Nucleus accumbens (tissue), 56 donors: ENCODE data around the gene GDNF.

ENCODE experiments used
- DNase-seq, 56 donors: peaks; one replicate each; lab custom pipeline; 2025; lab: John Stamatoyannopoulos, UW

Gene GDNF

GRCh38 chr5:37849641-37850040 is 9.8 kb upstream of the GDNF start:
- DNase-seq = no peak

- no peak for DNase-seq
These were observed 8.2 kb upstream of the GDNF start for GRCh38 chr5:37847978-37848425.

GRCh38 chr5:37846786-37847310 is 7.0 kb upstream of the GDNF start:
- DNase-seq = no peak

GRCh38 chr5:37844009-37844408 is 4.2 kb upstream of the GDNF start:
- no peak for DNase-seq

- no peak for DNase-seq
These were observed 2.2 kb upstream of the GDNF start for GRCh38 chr5:37842048-37842447.

- DNase-seq = peak in 16 of 56 donors; percentile 11 to 62 (median 24)
These were observed 1.4 kb upstream of the GDNF start for GRCh38 chr5:37841203-37841602.

- DNase-seq = peak in 35 of 56 donors; percentile 10 to 77 (median 52)
These were observed 503 bp upstream of the GDNF start for GRCh38 chr5:37840053-37841034.

- no peak for DNase-seq
These were observed 904 bp downstream of the GDNF start for GRCh38 chr5:37838933-37839341.

- DNase-seq = peak in 32 of 56 donors; percentile 10 to 59 (median 36)
These were observed 1.5 kb downstream of the GDNF start for GRCh38 chr5:37838152-37838932.

GRCh38 chr5:37837414-37838032 is 2.3 kb downstream of the GDNF start:
- peak in 54 of 56 donors; percentile 30 to 92 (median 76) for DNase-seq

- peak in 20 of 56 donors; percentile 21 to 68 (median 40) for DNase-seq
These were observed 3.0 kb downstream of the GDNF start for GRCh38 chr5:37836592-37837413.

GRCh38 chr5:37836235-37836591 is 3.6 kb downstream of the GDNF start:
- peak in 1 of 56 donors; percentile 49 for DNase-seq

- DNase-seq = no peak
These were observed 4.4 kb downstream of the GDNF start for GRCh38 chr5:37835380-37835973.

GRCh38 chr5:37834542-37835379 is 5.1 kb downstream of the GDNF start:
- DNase-seq = peak in 12 of 56 donors; percentile 6 to 47 (median 28)

- DNase-seq = peak in 1 of 56 donors; percentile 52
These were observed 5.9 kb downstream of the GDNF start for GRCh38 chr5:37833990-37834389.

GRCh38 chr5:37831821-37832534 is 7.9 kb downstream of the GDNF start:
- DNase-seq = no peak

GRCh38 chr5:37830348-37830747 is 9.5 kb downstream of the GDNF start:
- no peak for DNase-seq
